ENCODE results near the gene TXNDC17. TPM values are rescaled to one million over a fixed set of nuclear protein-coding genes. Genes with fewer than 3 reads are reported as not detected.
"Not testable (repeated sequence)": the region's sequence is repeated elsewhere in the genome, so short reads cannot be mapped to it uniquely, and the experiment has no call there.

TXNDC17 gene
- total and polyA plus RNA-seq, 2 experiments from 2014 or later = 128 to 467 TPM

GRCh38 chr17:6651354-6651918, 10.6 kb downstream of the TXNDC17 start, which contains the start of the genes C17orf100 and MED31:
Gene C17orf100 (plus strand): TSS chr17:6651762. CDS start chr17:6651914, 152 bp downstream.
Gene MED31 (minus strand): TSS chr17:6651605. CDS start chr17:6651528, 77 bp downstream.
- no peaks in the 10 kb centered on the region for H3K9me3 ChIP-seq (ENCODE audit: low read depth)

GRCh38 chr17:6651919-6652452, 11.1 kb downstream of the TXNDC17 start:
- Histone ChIP-seq H3K4me3 (peak overlapping the region; percentile 80), H3K9me3 (ENCODE audit: low read depth) (no peaks in the 10 kb centered on the region), H3K27me3 (peaks cover 36% of the 10 kb centered on the region), H3K27ac (no peak overlapping the region), H3K4me1 (ENCODE audit: low read depth) (peaks cover 25% of the 10 kb centered on the region), H3K36me3 (no peaks in the 10 kb centered on the region)
- DNase-seq (ENCODE audit: low read depth in 1 of 2, low spot score in 1 of 2) = peak in 1 of 2 donors; percentile 42
- TF ChIP-seq, protein P1, sequence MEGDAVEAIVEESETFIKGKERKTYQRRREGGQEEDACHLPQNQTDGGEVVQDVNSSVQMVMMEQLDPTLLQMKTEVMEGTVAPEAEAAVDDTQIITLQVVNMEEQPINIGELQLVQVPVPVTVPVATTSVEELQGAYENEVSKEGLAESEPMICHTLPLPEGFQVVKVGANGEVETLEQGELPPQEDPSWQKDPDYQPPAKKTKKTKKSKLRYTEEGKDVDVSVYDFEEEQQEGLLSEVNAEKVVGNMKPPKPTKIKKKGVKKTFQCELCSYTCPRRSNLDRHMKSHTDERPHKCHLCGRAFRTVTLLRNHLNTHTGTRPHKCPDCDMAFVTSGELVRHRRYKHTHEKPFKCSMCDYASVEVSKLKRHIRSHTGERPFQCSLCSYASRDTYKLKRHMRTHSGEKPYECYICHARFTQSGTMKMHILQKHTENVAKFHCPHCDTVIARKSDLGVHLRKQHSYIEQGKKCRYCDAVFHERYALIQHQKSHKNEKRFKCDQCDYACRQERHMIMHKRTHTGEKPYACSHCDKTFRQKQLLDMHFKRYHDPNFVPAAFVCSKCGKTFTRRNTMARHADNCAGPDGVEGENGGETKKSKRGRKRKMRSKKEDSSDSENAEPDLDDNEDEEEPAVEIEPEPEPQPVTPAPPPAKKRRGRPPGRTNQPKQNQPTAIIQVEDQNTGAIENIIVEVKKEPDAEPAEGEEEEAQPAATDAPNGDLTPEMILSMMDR (IDR thresholded peaks at IDR 0.05; ENCODE audit: low read depth, low read length) = no peak

More at GRCh38 chr17:6651354-6651918, 10.6 kb downstream of the TXNDC17 start, which contains the start of the genes C17orf100 and MED31:
- DNase-seq (ENCODE audit: low read depth in 1 of 2, low spot score in 1 of 2) = peak; percentile 95 to 96
- peaks cover 31% of the 10 kb centered on the region for H3K4me1 ChIP-seq (ENCODE audit: low read depth)
- no peaks in the 10 kb centered on the region for H3K36me3 ChIP-seq
- TF ChIP-seq, protein P1 (IDR thresholded peaks at IDR 0.05; ENCODE audit: low read depth, low read length) = no peak
- H3K4me3 ChIP-seq = peak within 1 kb of the TSS; percentile 80
- peak within 1 kb of the TSS; percentile 92 for H3K27ac ChIP-seq
- H3K27me3 ChIP-seq = peaks cover 34% of the 10 kb centered on the region

- Histone ChIP-seq H3K4me3 (peak overlapping the region; percentile 26), H3K9me3 (ENCODE audit: low read depth) (no peaks in the 10 kb centered on the region), H3K27me3 (peaks cover 58% of the 10 kb centered on the region), H3K27ac (no peak overlapping the region), H3K36me3 (no peaks in the 10 kb centered on the region), H3K4me1 (ENCODE audit: low read depth) (peaks cover 13% of the 10 kb centered on the region)
- TF ChIP-seq, protein P1 (IDR thresholded peaks at IDR 0.05; ENCODE audit: low read depth, low read length) = no peak
- peak in 1 of 2 donors; percentile 34 for DNase-seq (ENCODE audit: low read depth in 1 of 2, low spot score in 1 of 2)
These were observed 14.2 kb downstream of the TXNDC17 start for GRCh38 chr17:6654841-6655731.

DNA sequence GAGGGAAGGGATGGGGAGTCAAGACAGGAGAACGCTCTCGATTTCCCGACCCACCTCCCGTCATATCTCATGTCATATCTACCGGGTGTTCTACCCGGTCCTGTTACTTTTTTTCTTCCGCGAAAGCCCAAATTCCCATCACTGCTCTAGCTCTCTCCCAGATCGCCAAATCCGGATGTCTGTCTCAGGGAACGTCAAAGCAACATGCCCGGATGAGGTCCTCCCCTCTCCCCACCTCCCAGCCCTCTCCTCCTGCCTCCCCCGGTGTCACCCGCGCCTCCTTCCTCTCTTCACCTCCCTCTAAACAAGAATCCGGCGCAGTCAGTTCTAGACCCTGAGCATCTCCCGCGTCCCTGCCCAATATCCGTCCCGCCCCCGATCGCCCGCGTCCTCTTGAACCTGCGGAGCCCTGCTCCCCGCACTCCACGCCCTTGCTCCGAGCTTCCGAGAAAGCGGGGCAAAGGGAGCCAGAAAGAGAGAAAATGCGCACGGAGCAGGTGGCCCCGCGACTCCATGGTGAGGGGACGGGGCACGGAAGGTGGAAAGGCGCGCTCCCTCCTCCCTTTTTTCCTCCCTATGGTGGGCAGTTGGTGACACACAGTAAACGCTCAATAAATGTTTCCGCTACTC, 15.0 kb downstream of the TXNDC17 start:
- Histone ChIP-seq H3K27me3 (peaks cover 66% of the 10 kb centered on the region), H3K4me1 (ENCODE audit: low read depth) (peaks cover 13% of the 10 kb centered on the region)
- not testable (repeated sequence) for H3K4me3 ChIP-seq; DNase-seq (ENCODE audit: low read depth in 1 of 2, low spot score in 1 of 2); H3K9me3 ChIP-seq (ENCODE audit: low read depth); H3K36me3 ChIP-seq; H3K27ac ChIP-seq

GRCh38 chr17:6656797-6657632, 16.2 kb downstream of the TXNDC17 start:
- H3K4me1 ChIP-seq (ENCODE audit: low read depth) = peaks cover 11% of the 10 kb centered on the region
- H3K36me3 ChIP-seq; H3K27ac ChIP-seq; H3K9me3 ChIP-seq (ENCODE audit: low read depth); DNase-seq (ENCODE audit: low read depth in 1 of 2, low spot score in 1 of 2): not testable (repeated sequence)
- H3K4me3 ChIP-seq = peak overlapping the region; percentile 27
- H3K27me3 ChIP-seq = peaks cover 76% of the 10 kb centered on the region

Measured in cardiac muscle cell (in vitro differentiated cells and primary cell).